HG03432 (cell line): ENCODE data around the gene CELA2B.

ENCODE experiments used
- ATAC-seq: cut with Tn5 transposase; IDR thresholded peaks from one replicate; pipeline ENCODE4 v1.9.1; 2021; ENCODE audit warnings: mild to moderate bottlenecking, moderate library complexity; ENCODE audit not compliant: unreplicated experiment

Gene CELA2B

GRCh38 chr1:15524021-15524282 is 48.0 kb downstream of the CELA2B start, which contains the start of gene CASP9:
TSS of gene CASP9 (minus strand) at chr1:15524215. CDS start at chr1:15524200, 15 bp downstream.
- ATAC-seq = no peak

- peak; percentile 44 for ATAC-seq
These were observed 48.6 kb downstream of the CELA2B start for GRCh38 chr1:15524283-15525049.

- ATAC-seq = peak; percentile 42
These were observed 49.4 kb downstream of the CELA2B start for GRCh38 chr1:15525050-15526020.

- no peak for ATAC-seq
These were observed 50.2 kb downstream of the CELA2B start for GRCh38 chr1:15526021-15526489.

GRCh38 chr1:15526490-15527339 is 50.8 kb downstream of the CELA2B start, which contains the start of gene DNAJC16:
TSS of gene DNAJC16 (plus strand) at chr1:15526848. CDS start at chr1:15529106, 2,258 bp downstream.
- peak; percentile 55 for ATAC-seq

GRCh38 chr1:15531003-15531402 is 55.1 kb downstream of the CELA2B start:
- ATAC-seq = no peak

- no peak for ATAC-seq
These were observed 55.8 kb downstream of the CELA2B start for GRCh38 chr1:15531682-15532081.

- ATAC-seq = no peak
These were observed 62.9 kb downstream of the CELA2B start for GRCh38 chr1:15538771-15539170.

GRCh38 chr1:15540186-15540585 is 64.3 kb downstream of the CELA2B start:
- no peak for ATAC-seq
